ENCODE measurements around the gene TBC1D22A.

DNA sequence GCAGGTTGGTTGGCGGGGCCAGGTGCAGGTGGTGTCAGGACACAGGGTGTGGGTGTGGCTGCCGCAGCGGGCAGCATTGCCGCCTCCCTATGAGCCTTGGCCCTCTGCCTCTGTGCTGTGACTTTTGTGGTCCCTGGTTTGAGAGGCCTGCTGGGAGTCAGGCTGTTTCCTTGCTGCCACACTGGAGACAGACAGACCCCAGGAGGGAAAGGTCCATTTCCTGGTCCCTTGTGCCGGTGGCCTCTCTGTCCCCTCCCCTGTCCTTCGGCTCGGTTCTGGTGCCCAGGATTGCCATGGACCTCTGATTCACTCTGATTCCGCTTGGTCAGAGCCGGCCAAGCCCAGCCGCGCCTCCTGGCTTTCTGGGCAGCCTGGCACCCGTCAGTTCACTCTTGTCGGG is 196.9 kb downstream of the TBC1D22A start:
- TF ChIP-seq, protein P1, sequence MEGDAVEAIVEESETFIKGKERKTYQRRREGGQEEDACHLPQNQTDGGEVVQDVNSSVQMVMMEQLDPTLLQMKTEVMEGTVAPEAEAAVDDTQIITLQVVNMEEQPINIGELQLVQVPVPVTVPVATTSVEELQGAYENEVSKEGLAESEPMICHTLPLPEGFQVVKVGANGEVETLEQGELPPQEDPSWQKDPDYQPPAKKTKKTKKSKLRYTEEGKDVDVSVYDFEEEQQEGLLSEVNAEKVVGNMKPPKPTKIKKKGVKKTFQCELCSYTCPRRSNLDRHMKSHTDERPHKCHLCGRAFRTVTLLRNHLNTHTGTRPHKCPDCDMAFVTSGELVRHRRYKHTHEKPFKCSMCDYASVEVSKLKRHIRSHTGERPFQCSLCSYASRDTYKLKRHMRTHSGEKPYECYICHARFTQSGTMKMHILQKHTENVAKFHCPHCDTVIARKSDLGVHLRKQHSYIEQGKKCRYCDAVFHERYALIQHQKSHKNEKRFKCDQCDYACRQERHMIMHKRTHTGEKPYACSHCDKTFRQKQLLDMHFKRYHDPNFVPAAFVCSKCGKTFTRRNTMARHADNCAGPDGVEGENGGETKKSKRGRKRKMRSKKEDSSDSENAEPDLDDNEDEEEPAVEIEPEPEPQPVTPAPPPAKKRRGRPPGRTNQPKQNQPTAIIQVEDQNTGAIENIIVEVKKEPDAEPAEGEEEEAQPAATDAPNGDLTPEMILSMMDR (IDR thresholded peaks at IDR 0.05): no peak
- no peak for TF ChIP-seq POLR2A (IDR thresholded peaks at IDR 0.05)
